Measurements from ENCODE around the gene PGM5.

The PGM5 gene

DNA sequence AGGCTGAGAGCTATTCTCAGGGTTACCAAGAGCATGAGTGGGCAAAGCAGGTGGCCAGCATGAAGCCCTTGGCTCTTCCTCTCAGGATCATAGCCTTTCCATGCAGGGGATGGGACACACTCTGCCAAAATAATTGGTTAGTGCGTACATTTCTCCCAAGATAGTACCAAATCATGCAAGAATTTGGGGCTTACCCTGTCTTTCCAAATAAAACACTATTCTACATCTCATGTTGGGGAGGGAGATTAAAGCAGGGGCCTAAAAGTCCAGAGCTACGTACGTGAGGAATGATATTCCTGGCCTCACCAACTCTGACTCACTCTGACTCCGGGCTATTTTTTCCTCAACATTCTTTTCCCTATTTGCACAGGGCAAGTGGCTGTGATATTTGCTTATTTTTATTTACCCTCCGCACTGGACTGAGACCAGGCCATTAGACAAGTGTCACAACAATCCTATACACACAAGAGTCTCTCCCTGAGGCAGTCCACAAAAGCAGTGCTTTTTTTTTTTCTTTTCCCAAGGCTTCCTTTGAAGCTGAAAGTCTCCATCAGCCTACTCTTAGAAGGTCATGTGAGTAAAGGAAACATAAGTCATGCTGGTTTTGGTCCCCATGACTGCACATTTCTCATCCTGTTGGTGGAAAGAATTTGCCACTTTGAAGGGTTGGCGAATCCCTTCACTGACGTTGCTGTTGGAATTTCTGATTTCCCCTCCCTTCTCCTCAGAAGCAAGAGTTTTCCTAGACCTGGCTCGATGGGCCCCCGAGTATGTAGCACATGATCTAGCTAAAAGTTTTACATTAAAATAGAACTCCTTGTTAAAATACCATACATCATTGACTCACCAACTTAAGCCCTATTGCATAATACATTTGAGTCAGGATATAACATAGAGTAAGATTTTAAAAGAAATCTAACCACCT, 144.3 kb downstream of the PGM5 start:
- no peaks in the 10 kb centered on the region for H3K27me3 ChIP-seq (replicated peaks; ENCODE audit: insufficient read depth, low read length)
- H3K27ac ChIP-seq (ENCODE audit: low read length), result no peak overlapping the region
- no peaks in the 10 kb centered on the region for H3K36me3 ChIP-seq (replicated peaks; ENCODE audit: insufficient read depth, low read length)
- H2AFZ ChIP-seq (ENCODE audit: low read length), result no peak overlapping the region
- H3K9me2 ChIP-seq (replicated peaks; ENCODE audit: insufficient read depth, low read length), result no peaks in the 10 kb centered on the region
- H3F3A ChIP-seq (ENCODE audit: insufficient read depth, low read length), result no peaks in the 10 kb centered on the region
- no peak overlapping the region for H3K4me2 ChIP-seq (ENCODE audit: low read depth, low read length)
- H3K9me3 ChIP-seq (replicated peaks; ENCODE audit: insufficient read depth, low read length), result no peaks in the 10 kb centered on the region
- no peaks in the 10 kb centered on the region for H4K20me1 ChIP-seq (ENCODE audit: insufficient read depth, low read length)
- no peaks in the 10 kb centered on the region for H3K4me1 ChIP-seq (ENCODE audit: low read length)
- no peak overlapping the region for H3K9ac ChIP-seq (ENCODE audit: low read length)
- no peak for DNase-seq
- no peak overlapping the region for H3K4me3 ChIP-seq (ENCODE audit: low read length)
- TF ChIP-seq, protein P1, sequence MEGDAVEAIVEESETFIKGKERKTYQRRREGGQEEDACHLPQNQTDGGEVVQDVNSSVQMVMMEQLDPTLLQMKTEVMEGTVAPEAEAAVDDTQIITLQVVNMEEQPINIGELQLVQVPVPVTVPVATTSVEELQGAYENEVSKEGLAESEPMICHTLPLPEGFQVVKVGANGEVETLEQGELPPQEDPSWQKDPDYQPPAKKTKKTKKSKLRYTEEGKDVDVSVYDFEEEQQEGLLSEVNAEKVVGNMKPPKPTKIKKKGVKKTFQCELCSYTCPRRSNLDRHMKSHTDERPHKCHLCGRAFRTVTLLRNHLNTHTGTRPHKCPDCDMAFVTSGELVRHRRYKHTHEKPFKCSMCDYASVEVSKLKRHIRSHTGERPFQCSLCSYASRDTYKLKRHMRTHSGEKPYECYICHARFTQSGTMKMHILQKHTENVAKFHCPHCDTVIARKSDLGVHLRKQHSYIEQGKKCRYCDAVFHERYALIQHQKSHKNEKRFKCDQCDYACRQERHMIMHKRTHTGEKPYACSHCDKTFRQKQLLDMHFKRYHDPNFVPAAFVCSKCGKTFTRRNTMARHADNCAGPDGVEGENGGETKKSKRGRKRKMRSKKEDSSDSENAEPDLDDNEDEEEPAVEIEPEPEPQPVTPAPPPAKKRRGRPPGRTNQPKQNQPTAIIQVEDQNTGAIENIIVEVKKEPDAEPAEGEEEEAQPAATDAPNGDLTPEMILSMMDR (IDR thresholded peaks at IDR 0.05; ENCODE audit: low read length), result no peak
- TF ChIP-seq EZH2phosphoT487 (IDR thresholded peaks at IDR 0.05; ENCODE audit: low read length), result no peak
- TF ChIP-seq EZH2 (optimal IDR thresholded peaks at IDR 0.05; ENCODE audit: low read depth, low read length), result no peak
- no peaks in the 10 kb centered on the region for H3K79me2 ChIP-seq (ENCODE audit: low read length)

DNA sequence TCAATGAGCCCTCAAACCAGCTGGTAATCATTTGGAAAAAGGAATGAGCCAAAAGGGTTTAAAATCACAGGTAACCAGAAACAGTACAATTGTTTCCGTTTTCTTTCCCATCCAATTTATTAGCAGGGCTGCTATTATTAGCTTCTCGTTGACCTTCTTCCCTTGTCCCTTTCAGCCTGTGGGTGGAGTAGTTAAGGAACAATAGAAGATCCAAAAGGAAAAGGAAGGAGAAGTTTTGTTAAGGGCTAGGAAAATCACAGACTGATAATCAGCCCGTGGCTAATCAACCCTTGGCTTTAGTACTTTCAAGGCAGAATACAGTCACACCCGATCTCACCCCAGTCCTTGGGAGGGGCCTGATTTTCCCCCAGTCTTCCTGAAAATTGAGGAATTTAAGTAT, 145.9 kb downstream of the PGM5 start:
- Histone ChIP-seq H3K9ac (ENCODE audit: low read length) (no peak overlapping the region), H3K27me3 (replicated peaks; ENCODE audit: insufficient read depth, low read length) (no peaks in the 10 kb centered on the region), H3K4me3 (ENCODE audit: low read length) (no peak overlapping the region), H3K9me3 (replicated peaks; ENCODE audit: insufficient read depth, low read length) (no peaks in the 10 kb centered on the region), H3K79me2 (ENCODE audit: low read length) (no peaks in the 10 kb centered on the region), H3K4me2 (ENCODE audit: low read depth, low read length) (no peak overlapping the region), H3K9me2 (replicated peaks; ENCODE audit: insufficient read depth, low read length) (no peaks in the 10 kb centered on the region), H3K4me1 (ENCODE audit: low read length) (no peaks in the 10 kb centered on the region), H3F3A (ENCODE audit: insufficient read depth, low read length) (no peaks in the 10 kb centered on the region), H2AFZ (ENCODE audit: low read length) (no peak overlapping the region), H4K20me1 (ENCODE audit: insufficient read depth, low read length) (no peaks in the 10 kb centered on the region), H3K27ac (ENCODE audit: low read length) (no peak overlapping the region), H3K36me3 (replicated peaks; ENCODE audit: insufficient read depth, low read length) (no peaks in the 10 kb centered on the region)
- DNase-seq, result no peak
- TF ChIP-seq EZH2 (optimal IDR thresholded peaks at IDR 0.05; ENCODE audit: low read depth, low read length) (no peak), EZH2phosphoT487 (IDR thresholded peaks at IDR 0.05; ENCODE audit: low read length) (no peak)
- TF ChIP-seq, protein P1 (IDR thresholded peaks at IDR 0.05; ENCODE audit: low read length), result no peak

DNA sequence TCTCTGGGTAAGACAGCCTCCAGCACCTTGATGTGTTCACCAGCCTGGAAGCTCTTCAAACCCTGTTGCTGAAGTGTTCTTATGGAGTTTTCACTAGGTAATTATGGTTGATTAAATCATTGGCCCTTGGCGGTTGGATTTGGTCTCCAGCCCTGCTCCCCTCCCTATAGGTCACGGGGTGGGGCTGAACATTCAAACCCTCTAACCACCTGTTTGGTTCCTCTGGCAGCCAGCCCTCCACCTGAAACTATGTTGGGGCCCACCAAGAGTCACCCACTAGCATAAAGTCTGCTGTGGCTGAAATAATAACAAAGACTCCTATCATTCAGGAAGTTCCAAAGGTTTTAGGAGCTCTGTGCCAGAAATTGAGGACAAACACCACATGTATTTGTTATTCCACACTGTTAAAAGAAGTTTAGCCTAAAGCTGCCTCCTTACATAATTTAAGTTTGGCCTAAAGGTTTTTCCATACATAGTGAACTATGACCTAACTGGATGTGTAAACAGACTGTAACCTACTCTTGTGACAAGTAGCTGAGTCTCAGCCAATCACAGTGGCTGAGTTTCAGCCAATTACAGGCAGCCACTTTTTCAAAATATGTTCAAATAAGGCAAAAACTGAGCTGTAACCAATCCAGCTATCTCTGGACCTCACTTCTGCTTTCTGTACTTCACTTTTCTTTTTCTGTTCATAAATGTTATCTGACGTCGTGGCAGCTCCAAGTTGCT, 149.4 kb downstream of the PGM5 start:
- TF ChIP-seq EZH2 (optimal IDR thresholded peaks at IDR 0.05; ENCODE audit: low read depth, low read length) (no peak), EZH2phosphoT487 (IDR thresholded peaks at IDR 0.05; ENCODE audit: low read length) (no peak)
- TF ChIP-seq, protein P1 (IDR thresholded peaks at IDR 0.05; ENCODE audit: low read length), result no peak
- no peaks in the 10 kb centered on the region for H3K27me3 ChIP-seq (replicated peaks; ENCODE audit: insufficient read depth, low read length)
- H3K36me3 ChIP-seq (replicated peaks; ENCODE audit: insufficient read depth, low read length), result no peaks in the 10 kb centered on the region
- no peak overlapping the region for H3K4me2 ChIP-seq (ENCODE audit: low read depth, low read length)
- no peaks in the 10 kb centered on the region for H3F3A ChIP-seq (ENCODE audit: insufficient read depth, low read length)
- no peak for DNase-seq
- H3K79me2 ChIP-seq (ENCODE audit: low read length), result no peaks in the 10 kb centered on the region
- no peak overlapping the region for H2AFZ ChIP-seq (ENCODE audit: low read length)
- no peaks in the 10 kb centered on the region for H4K20me1 ChIP-seq (ENCODE audit: insufficient read depth, low read length)
- H3K27ac ChIP-seq (ENCODE audit: low read length), result no peak overlapping the region
- H3K4me3 ChIP-seq (ENCODE audit: low read length), result no peak overlapping the region
- H3K4me1 ChIP-seq (ENCODE audit: low read length), result no peaks in the 10 kb centered on the region
- H3K9ac ChIP-seq (ENCODE audit: low read length), result no peak overlapping the region
- no peaks in the 10 kb centered on the region for H3K9me2 ChIP-seq (replicated peaks; ENCODE audit: insufficient read depth, low read length)
- no peaks in the 10 kb centered on the region for H3K9me3 ChIP-seq (replicated peaks; ENCODE audit: insufficient read depth, low read length)

All from MM.1S (cell line).